HEK293 (cell line): ENCODE results near the gene INO80.

Experiments used
- CTCF ChIA-PET: fragments of 350-600 bp; formaldehyde crosslinking; extraction: SDS; loops from one replicate; lab custom pipeline; 2021; ENCODE audit warnings: antibody characterized with exemption; lab: Yijun Ruan, JAX
- POLR2A ChIA-PET: fragments of 300-600 bp; formaldehyde crosslinking; extraction: SDS; loops from one replicate; lab custom pipeline; 2020; ENCODE audit warnings: antibody characterized with exemption, inconsistent platforms; lab: Yijun Ruan, JAX
- H3K27ac ChIP-seq: fragments of 200-500 bp; sonication (Bioruptor generic); 2 replicates; pipeline ENCODE4 v1.5.1; 2014; ENCODE audit warnings: low read depth, low read length, control low read depth, inconsistent platforms; ENCODE audit errors: extremely low read depth
- H3K36me3 ChIP-seq, 2 experiments: fragments of 200-500 bp in 1 of 2; sonication (Bioruptor generic) in 1 of 2; 1 replicate in 1 of 2; 2 replicates in 1 of 2; pipeline ENCODE4 v1.5.1; 2014 to 2017; ENCODE audit warnings: inconsistent platforms in 2 of 2, low read length in 2 of 2; ENCODE audit not compliant: control insufficient read depth in 2 of 2, insufficient read depth in 1 of 2
- H3K4me1 ChIP-seq: fragments of 200-500 bp; sonication (Bioruptor generic); 2 replicates; pipeline ENCODE4 v1.5.1; 2014; ENCODE audit warnings: mild to moderate bottlenecking, low read length, inconsistent platforms; ENCODE audit not compliant: control insufficient read depth, insufficient read depth
- H3K4me3 ChIP-seq: 2 replicates; pipeline ENCODE4 v1.5.1; 2011; ENCODE audit warnings: low read depth, mild to moderate bottlenecking, control low read depth, low read length, moderate library complexity
- H3K9me3 ChIP-seq: fragments of 200-500 bp; sonication (Bioruptor generic); 2 replicates; pipeline ENCODE4 v1.5.1; 2014; ENCODE audit warnings: low read depth, low read length, inconsistent platforms; ENCODE audit not compliant: control insufficient read depth, insufficient read depth
- SCRT1 ChIP-seq: fragments of 450-650 bp; formaldehyde crosslinking; IDR thresholded peaks from 2 replicates; pipeline ENCODE4 v1.5.1; 2016; ENCODE audit warnings: missing biosample characterization, missing genetic modification characterization, borderline replicate concordance
- ZBTB17 ChIP-seq: fragments of 450-650 bp; formaldehyde crosslinking; IDR thresholded peaks from 2 replicates; pipeline ENCODE4 v1.5.1; 2016; ENCODE audit warnings: missing biosample characterization, missing genetic modification characterization
- ZBTB49 ChIP-seq: fragments of 450-650 bp; formaldehyde crosslinking; IDR thresholded peaks from 2 replicates; pipeline ENCODE4 v1.5.1; 2016; ENCODE audit warnings: missing biosample characterization, missing genetic modification characterization, low read depth
- ZFP41 ChIP-seq: fragments of 450-650 bp; formaldehyde crosslinking; IDR thresholded peaks from 2 replicates; pipeline ENCODE4 v1.5.1; 2016; ENCODE audit warnings: missing biosample characterization, missing genetic modification characterization, borderline replicate concordance
- ZNF2 ChIP-seq: fragments of 450-650 bp; formaldehyde crosslinking; IDR thresholded peaks from 2 replicates; pipeline ENCODE4 v1.5.1; 2016; ENCODE audit warnings: missing biosample characterization, missing genetic modification characterization
- ZNF211 ChIP-seq: fragments of 450-650 bp; formaldehyde crosslinking; IDR thresholded peaks from 2 replicates; pipeline ENCODE4 v1.5.1; 2016; ENCODE audit warnings: low read depth, missing biosample characterization, missing genetic modification characterization
- ZNF274 ChIP-seq, 2 experiments: fragments of 200-500 bp in 1 of 2; fragments of 450-650 bp in 1 of 2; sonication (Bioruptor generic) in 1 of 2; formaldehyde crosslinking in 1 of 2; IDR thresholded peaks; 2 replicates each; pipeline versions ENCODE4 v1.5.1 to v1.6.1; 2014 to 2016; ENCODE audit warnings: borderline replicate concordance in 1 of 2, inconsistent platforms in 1 of 2, low read length in 1 of 2, missing biosample characterization in 1 of 2, missing genetic modification characterization in 1 of 2
- ZNF658 ChIP-seq: fragments of 450-650 bp; formaldehyde crosslinking; IDR thresholded peaks from 2 replicates; pipeline ENCODE4; 2016; ENCODE audit warnings: missing biosample characterization, missing genetic modification characterization
- ZNF837 ChIP-seq: fragments of 450-650 bp; formaldehyde crosslinking; IDR thresholded peaks from 2 replicates; pipeline ENCODE4 v1.5.1; 2016; ENCODE audit warnings: missing biosample characterization, missing genetic modification characterization
- TF ChIP-seq, protein P1 (sequence below): fragments of 450-650 bp; formaldehyde crosslinking; IDR thresholded peaks from 2 replicates; pipeline ENCODE4 v1.5.1; 2016; ENCODE audit warnings: missing biosample characterization, missing genetic modification characterization
- TF ChIP-seq, protein P2 (sequence below): fragments of 450-650 bp; formaldehyde crosslinking; IDR thresholded peaks from 2 replicates; pipeline ENCODE4 v1.5.1; 2017; ENCODE audit warnings: missing biosample characterization, missing genetic modification characterization
- TF ChIP-seq, protein P3 (sequence below): fragments of 450-650 bp; formaldehyde crosslinking; IDR thresholded peaks from 2 replicates; pipeline ENCODE4 v1.5.1; 2016; ENCODE audit warnings: missing biosample characterization, missing genetic modification characterization, borderline replicate concordance

The INO80 gene

DNA sequence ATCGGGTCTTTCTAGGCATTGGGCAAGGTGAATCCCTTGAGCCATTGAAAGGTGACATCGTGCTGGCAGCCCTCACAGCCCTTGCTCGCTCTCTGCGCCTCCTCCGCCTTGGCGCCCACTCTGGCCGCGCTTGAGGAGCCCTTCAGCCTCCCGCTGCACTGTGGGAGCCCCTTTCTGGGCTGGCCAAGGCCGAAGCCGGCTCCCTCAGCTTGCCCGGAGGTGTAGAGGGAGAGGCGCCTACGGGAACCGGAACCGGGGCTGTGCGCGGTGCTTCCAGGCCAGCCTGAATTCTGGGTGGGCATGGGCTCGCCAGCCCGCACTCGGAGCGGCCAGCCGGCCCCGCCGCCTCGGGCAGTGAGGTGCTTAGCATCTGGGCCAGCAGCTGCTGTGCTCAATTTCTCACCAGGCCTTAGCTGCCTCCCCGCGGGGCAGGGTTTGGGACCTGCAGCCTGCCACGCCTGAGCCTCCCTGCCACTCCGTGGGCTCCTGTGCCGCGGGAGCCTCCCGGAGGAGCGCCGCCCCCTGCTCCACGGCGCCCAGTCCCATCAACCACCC is 35.4 kb upstream of the INO80 start:
- ChIA-PET POLR2A (no interaction called here), CTCF (interaction anchor here (0.7 kb wide), 1 partner anchor 1390 kb away, joined by 3 read pairs; no protein-coding TSS in a partner anchor)
- Histone ChIP-seq H3K4me3 (no peak overlapping the region), H3K36me3 (no peaks in the 10 kb centered on the region), H3K9me3 (no peaks in the 10 kb centered on the region), H3K4me1 (no peaks in the 10 kb centered on the region), H3K27ac (no peak overlapping the region)
- TF ChIP-seq, protein P1, sequence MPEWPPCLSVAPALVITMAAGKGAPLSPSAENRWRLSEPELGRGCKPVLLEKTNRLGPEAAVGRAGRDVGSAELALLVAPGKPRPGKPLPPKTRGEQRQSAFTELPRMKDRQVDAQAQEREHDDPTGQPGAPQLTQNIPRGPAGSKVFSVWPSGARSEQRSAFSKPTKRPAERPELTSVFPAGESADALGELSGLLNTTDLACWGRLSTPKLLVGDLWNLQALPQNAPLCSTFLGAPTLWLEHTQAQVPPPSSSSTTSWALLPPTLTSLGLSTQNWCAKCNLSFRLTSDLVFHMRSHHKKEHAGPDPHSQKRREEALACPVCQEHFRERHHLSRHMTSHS: no peak
- TF ChIP-seq ZNF274 (IDR thresholded peaks at IDR 0.05; ENCODE audit: low read length): no peak
- no peak for TF ChIP-seq ZNF274 (tag by site-specific recombination; IDR thresholded peaks at IDR 0.05; ENCODE audit: borderline replicate concordance)
- no peak for TF ChIP-seq ZBTB17 (tag by site-specific recombination)
- no peak for TF ChIP-seq ZNF2 (tag by site-specific recombination)
- TF ChIP-seq, protein P2, sequence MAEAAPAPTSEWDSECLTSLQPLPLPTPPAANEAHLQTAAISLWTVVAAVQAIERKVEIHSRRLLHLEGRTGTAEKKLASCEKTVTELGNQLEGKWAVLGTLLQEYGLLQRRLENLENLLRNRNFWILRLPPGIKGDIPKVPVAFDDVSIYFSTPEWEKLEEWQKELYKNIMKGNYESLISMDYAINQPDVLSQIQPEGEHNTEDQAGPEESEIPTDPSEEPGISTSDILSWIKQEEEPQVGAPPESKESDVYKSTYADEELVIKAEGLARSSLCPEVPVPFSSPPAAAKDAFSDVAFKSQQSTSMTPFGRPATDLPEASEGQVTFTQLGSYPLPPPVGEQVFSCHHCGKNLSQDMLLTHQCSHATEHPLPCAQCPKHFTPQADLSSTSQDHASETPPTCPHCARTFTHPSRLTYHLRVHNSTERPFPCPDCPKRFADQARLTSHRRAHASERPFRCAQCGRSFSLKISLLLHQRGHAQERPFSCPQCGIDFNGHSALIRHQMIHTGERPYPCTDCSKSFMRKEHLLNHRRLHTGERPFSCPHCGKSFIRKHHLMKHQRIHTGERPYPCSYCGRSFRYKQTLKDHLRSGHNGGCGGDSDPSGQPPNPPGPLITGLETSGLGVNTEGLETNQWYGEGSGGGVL (tag by site-specific recombination): no peak
- TF ChIP-seq, protein P3, sequence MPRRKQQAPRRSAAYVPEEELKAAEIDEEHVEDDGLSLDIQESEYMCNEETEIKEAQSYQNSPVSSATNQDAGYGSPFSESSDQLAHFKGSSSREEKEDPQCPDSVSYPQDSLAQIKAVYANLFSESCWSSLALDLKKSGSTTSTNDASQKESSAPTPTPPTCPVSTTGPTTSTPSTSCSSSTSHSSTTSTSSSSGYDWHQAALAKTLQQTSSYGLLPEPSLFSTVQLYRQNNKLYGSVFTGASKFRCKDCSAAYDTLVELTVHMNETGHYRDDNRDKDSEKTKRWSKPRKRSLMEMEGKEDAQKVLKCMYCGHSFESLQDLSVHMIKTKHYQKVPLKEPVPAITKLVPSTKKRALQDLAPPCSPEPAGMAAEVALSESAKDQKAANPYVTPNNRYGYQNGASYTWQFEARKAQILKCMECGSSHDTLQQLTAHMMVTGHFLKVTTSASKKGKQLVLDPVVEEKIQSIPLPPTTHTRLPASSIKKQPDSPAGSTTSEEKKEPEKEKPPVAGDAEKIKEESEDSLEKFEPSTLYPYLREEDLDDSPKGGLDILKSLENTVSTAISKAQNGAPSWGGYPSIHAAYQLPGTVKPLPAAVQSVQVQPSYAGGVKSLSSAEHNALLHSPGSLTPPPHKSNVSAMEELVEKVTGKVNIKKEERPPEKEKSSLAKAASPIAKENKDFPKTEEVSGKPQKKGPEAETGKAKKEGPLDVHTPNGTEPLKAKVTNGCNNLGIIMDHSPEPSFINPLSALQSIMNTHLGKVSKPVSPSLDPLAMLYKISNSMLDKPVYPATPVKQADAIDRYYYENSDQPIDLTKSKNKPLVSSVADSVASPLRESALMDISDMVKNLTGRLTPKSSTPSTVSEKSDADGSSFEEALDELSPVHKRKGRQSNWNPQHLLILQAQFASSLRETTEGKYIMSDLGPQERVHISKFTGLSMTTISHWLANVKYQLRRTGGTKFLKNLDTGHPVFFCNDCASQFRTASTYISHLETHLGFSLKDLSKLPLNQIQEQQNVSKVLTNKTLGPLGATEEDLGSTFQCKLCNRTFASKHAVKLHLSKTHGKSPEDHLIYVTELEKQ: no peak
- TF ChIP-seq ZBTB49 (tag by site-specific recombination): no peak
- no peak for TF ChIP-seq ZFP41
- no peak for TF ChIP-seq SCRT1 (tag by site-specific recombination)
- no peak for TF ChIP-seq ZNF837

- ChIA-PET POLR2A (no interaction called here), CTCF (no interaction called here)
- no peak for TF ChIP-seq ZNF211 (tag by site-specific recombination)
- TF ChIP-seq, protein P3: no peak
- no peak for TF ChIP-seq ZNF658
- no peaks in the 10 kb centered on the region for H3K4me1 ChIP-seq
- no peak overlapping the region for H3K4me3 ChIP-seq
- H3K36me3 ChIP-seq: no peaks in the 10 kb centered on the region
- H3K27ac ChIP-seq: no peak overlapping the region
- H3K9me3 ChIP-seq: no peaks in the 10 kb centered on the region
Measured at GRCh38 chr15:41150279-41150678, 34.2 kb upstream of the INO80 start.
